OCI-LY7 (cell line): Measurements from ENCODE around the gene TRIM28. TPM values are rescaled to one million over a fixed set of nuclear protein-coding genes. Genes with fewer than 3 reads are reported as not detected.

Experiments used
- BruUV-seq: library from RNA; stranded (reverse); fragments of 400-500 nt; replicated peaks from 2 replicates; lab custom pipeline; 2021; lab: Mats Ljungman, UMichigan
- CTCF ChIA-PET: fragments of 300-600 bp; sonication (Branson Sonifier 250); formaldehyde crosslinking; loops from one replicate; lab custom pipeline; 2022; ENCODE audit warnings: antibody characterized with exemption; ENCODE audit not compliant: unreplicated experiment; lab: Charles Lee
- POLR2A ChIA-PET: fragments of 300-600 bp; sonication (Branson Sonifier 250); formaldehyde crosslinking; loops from one replicate; lab custom pipeline; 2022; ENCODE audit warnings: antibody characterized with exemption; lab: Charles Lee
- DNase-seq: peaks from one replicate; pipeline ENCODE4 v3.0.0-alpha.2; 2015; ENCODE audit warnings: low spot score
- H2AFZ ChIP-seq: fragments of 200-600 bp; sonication (generic), shearing (Covaris generic); 2 replicates; pipeline ENCODE4 v1.6.1; 2014; ENCODE audit warnings: mild to moderate bottlenecking, antibody characterized with exemption, low read length, moderate library complexity
- H3K27ac ChIP-seq: fragments of 200-600 bp; sonication (generic); 2 replicates; pipeline ENCODE4 v1.5.1; 2014; ENCODE audit warnings: mixed run types, low read depth, mild to moderate bottlenecking, moderate library complexity, low read length, inconsistent platforms; ENCODE audit not compliant: poor library complexity, severe bottlenecking
- H3K36me3 ChIP-seq: fragments of 200-600 bp; sonication (generic); 2 replicates; pipeline ENCODE4 v1.6.1; 2014; ENCODE audit warnings: mild to moderate bottlenecking, antibody characterized with exemption, low read length, moderate library complexity, mixed read lengths; ENCODE audit not compliant: insufficient read depth
- H3K4me1 ChIP-seq: fragments of 200-600 bp; sonication (generic); 2 replicates; pipeline ENCODE4 v1.5.1; 2014; ENCODE audit warnings: mild to moderate bottlenecking, low read length; ENCODE audit not compliant: insufficient read depth, poor library complexity, severe bottlenecking
- H3K4me2 ChIP-seq: fragments of 200-600 bp; sonication (generic); 2 replicates; pipeline ENCODE4 v1.6.1; 2014; ENCODE audit warnings: mild to moderate bottlenecking, low read length
- H3K4me3 ChIP-seq: fragments of 200-600 bp; sonication (generic); 2 replicates; pipeline ENCODE4 v1.5.1; 2014; ENCODE audit warnings: mild to moderate bottlenecking, low read depth, low read length; ENCODE audit not compliant: poor library complexity, severe bottlenecking
- H3K79me2 ChIP-seq: fragments of 200-600 bp; sonication (generic); 2 replicates; pipeline ENCODE4 v1.6.1; 2016; ENCODE audit warnings: low read depth, mild to moderate bottlenecking, low read length, moderate library complexity, mixed read lengths; ENCODE audit not compliant: insufficient read depth
- H3K9me2 ChIP-seq: fragments of 200-600 bp; sonication (generic); 2 replicates; pipeline ENCODE4 v1.6.1; 2016; ENCODE audit warnings: mild to moderate bottlenecking, low read length, mixed read lengths; ENCODE audit not compliant: insufficient read depth
- H3K9me3 ChIP-seq: fragments of 200-600 bp; sonication (generic); 2 replicates; pipeline ENCODE4 v1.6.1; 2014; ENCODE audit warnings: mild to moderate bottlenecking, mixed run types, low read length, mixed read lengths
- H4K20me1 ChIP-seq: fragments of 200-600 bp; sonication (generic); 2 replicates; pipeline ENCODE4 v1.6.1; 2014; ENCODE audit warnings: mild to moderate bottlenecking, antibody characterized with exemption, low read length, moderate library complexity, mixed read lengths; ENCODE audit not compliant: insufficient read depth
- CTCF ChIP-seq: fragments of 200-600 bp; sonication (generic); conservative IDR thresholded peaks from 2 replicates; pipeline ENCODE4 v1.5.1; 2014; ENCODE audit warnings: mild to moderate bottlenecking, antibody characterized with exemption, low read length, moderate library complexity, mixed read lengths
- EZH2phosphoT487 ChIP-seq: fragments of 200-600 bp; sonication (generic); IDR thresholded peaks from 2 replicates; pipeline ENCODE4 v1.6.1; 2018; ENCODE audit warnings: low read depth, borderline replicate concordance, mild to moderate bottlenecking, mixed run types, antibody characterized with exemption, low read length, moderate library complexity, mixed read lengths
- intact Hi-C: fragments of 100-400 bp; cut with micrococcal nuclease; formaldehyde crosslinking; loops from one replicate; pipeline ENCODE4 v1.10.0; 2022; ENCODE audit not compliant: unreplicated experiment
- total RNA-seq, 2 experiments: library from RNA; depleted of rRNA in 1 of 2; stranded (reverse); fragments of >200 nt in 1 of 2; shearing (Covaris generic) in 1 of 2; gene quantifications; 2 replicates each; pipeline ENCODE4 v1.2.3, GENCODE V29; 2014 to 2022

The TRIM28 gene
- total RNA-seq, 2 experiments from 2014 or later, result 601 to 729 TPM

- H3K79me2 ChIP-seq, result no peaks in the 10 kb centered on the region
- H3K9me3 ChIP-seq, result no peaks in the 10 kb centered on the region
- ChIA-PET POLR2A (no interaction called here), CTCF (no interaction called here)
- H3K4me2 ChIP-seq, result no peak overlapping the region
- intact Hi-C loops, result no loop called here
- H4K20me1 ChIP-seq, result no peaks in the 10 kb centered on the region
- peaks cover 25% of the 10 kb centered on the region for H3K4me1 ChIP-seq
- no peak overlapping the region for H3K4me3 ChIP-seq
- no TSS peak for BruUV-seq
- H3K36me3 ChIP-seq, result peaks cover 33% of the 10 kb centered on the region; the same call in 1 of the 2 replicates
- TF ChIP-seq EZH2phosphoT487 (no peak), CTCF (no peak)
- H3K9me2 ChIP-seq, result no peaks in the 10 kb centered on the region
- no peak overlapping the region for H3K27ac ChIP-seq
- H2AFZ ChIP-seq, result no peak overlapping the region
- DNase-seq, result no peak
These were observed 27.1 kb downstream of the TRIM28 start for GRCh38 chr19:58570770-58571574.

- H3K9me3 ChIP-seq, result no peaks in the 10 kb centered on the region
- POLR2A ChIA-PET, result no interaction called here
- BruUV-seq, result no TSS peak
- peaks cover 33% of the 10 kb centered on the region; the same call in 1 of the 2 replicates for H3K36me3 ChIP-seq
- no peaks in the 10 kb centered on the region for H3K79me2 ChIP-seq
- intact Hi-C loops, result no loop called here
- H4K20me1 ChIP-seq, result no peaks in the 10 kb centered on the region
- TF ChIP-seq CTCF (no peak), EZH2phosphoT487 (no peak)
- no peak overlapping the region for H3K27ac ChIP-seq
- peak overlapping the region; percentile 89; the same call in 1 of the 2 replicates for H3K4me2 ChIP-seq
- no peak for DNase-seq
- peaks cover 27% of the 10 kb centered on the region for H3K4me1 ChIP-seq
- peak overlapping the region; percentile 76 for H3K4me3 ChIP-seq
- CTCF ChIA-PET, result no interaction called here
- H2AFZ ChIP-seq, result no peak overlapping the region
- H3K9me2 ChIP-seq, result no peaks in the 10 kb centered on the region
These were observed 27.7 kb downstream of the TRIM28 start for GRCh38 chr19:58571575-58571947.
